SK-N-SH (cell line): ENCODE measurements around the gene TMEM192. TPM values are rescaled to one million over a fixed set of nuclear protein-coding genes. Genes with fewer than 3 reads are reported as not detected.

ENCODE experiments used
- CTCF ChIA-PET: fragments of 300-600, 350-600 bp; formaldehyde crosslinking; extraction: SDS; loops from one replicate; lab custom pipeline; 2021; lab: Yijun Ruan, JAX
- POLR2A ChIA-PET: fragments of 350-600 bp; sonication (Branson Sonifier 250); formaldehyde crosslinking; extraction: SDS; loops from one replicate; lab custom pipeline; 2020; ENCODE audit warnings: antibody characterized with exemption, inconsistent platforms; lab: Yijun Ruan, JAX
- DNase-seq: peaks from one replicate; pipeline ENCODE4 v3.0.0; 2012
- H2AFZ ChIP-seq: fragments of 200-600 bp; sonication (generic); 2 replicates; pipeline ENCODE4 v1.8.1; 2016; ENCODE audit warnings: antibody characterized with exemption, mild to moderate bottlenecking, low read depth
- H3F3A ChIP-seq: fragments of 200-600 bp; sonication (generic); replicated peaks from 2 replicates; pipeline ENCODE3; 2016; ENCODE audit warnings: antibody characterized with exemption, mild to moderate bottlenecking; ENCODE audit not compliant: insufficient read depth
- H3K27ac ChIP-seq, 2 experiments: fragments of 200-500 bp in 1 of 2; fragments of 200-600 bp in 1 of 2; sonication (Bioruptor generic) in 1 of 2; sonication (generic), shearing (Covaris generic) in 1 of 2; 2 replicates each; pipeline versions ENCODE4 v1.5.1 to v1.6.1; 2014 to 2016; ENCODE audit warnings: low read depth in 2 of 2, inconsistent platforms in 1 of 2, low read length in 1 of 2, mild to moderate bottlenecking in 1 of 2, mixed read lengths in 1 of 2
- H3K27me3 ChIP-seq: fragments of 200-600 bp; sonication (generic), shearing (Covaris generic); 2 replicates; pipeline ENCODE4 v1.6.1; 2016; ENCODE audit warnings: mixed run types; ENCODE audit not compliant: insufficient read depth
- H3K36me3 ChIP-seq, 2 experiments: fragments of 200-500 bp in 1 of 2; fragments of 200-600 bp in 1 of 2; sonication (Bioruptor generic) in 1 of 2; sonication (generic) in 1 of 2; replicated peaks in 1 of 2; 2 replicates each; pipeline versions ENCODE3 to v1.5.1; 2014 to 2016; ENCODE audit warnings: low read length in 1 of 2, mild to moderate bottlenecking in 1 of 2; ENCODE audit not compliant: insufficient read depth in 2 of 2, control insufficient read depth in 1 of 2
- H3K4me1 ChIP-seq, 2 experiments: fragments of 200-500 bp in 1 of 2; fragments of 200-600 bp in 1 of 2; sonication (Bioruptor generic) in 1 of 2; sonication (generic), shearing (Covaris generic) in 1 of 2; 2 replicates each; pipeline versions ENCODE4 v1.5.1 to v1.6.1; 2014 to 2016; ENCODE audit warnings: low read depth in 1 of 2, low read length in 1 of 2, mixed run types in 1 of 2; ENCODE audit not compliant: insufficient read depth in 2 of 2, control insufficient read depth in 1 of 2
- H3K4me2 ChIP-seq: fragments of 200-600 bp; sonication (generic), shearing (Covaris generic); 2 replicates; pipeline ENCODE4 v1.6.1; 2017; ENCODE audit warnings: mixed run types
- H3K4me3 ChIP-seq, 2 experiments: fragments of 200-500 bp in 1 of 2; fragments of 200-600 bp in 1 of 2; sonication (Bioruptor generic) in 1 of 2; sonication (generic), shearing (Covaris generic) in 1 of 2; 2 replicates each; pipeline versions ENCODE4 v1.5.1 to v1.8.1; 2014 to 2016; ENCODE audit warnings: low read depth in 2 of 2, inconsistent platforms in 1 of 2, low read length in 1 of 2, mild to moderate bottlenecking in 1 of 2, mixed read lengths in 1 of 2, moderate library complexity in 1 of 2
- H3K79me2 ChIP-seq: fragments of 200-600 bp; sonication (generic); 2 replicates; pipeline ENCODE4 v1.8.1; 2017; ENCODE audit warnings: mild to moderate bottlenecking; ENCODE audit not compliant: insufficient read depth
- H3K9ac ChIP-seq: fragments of 200-600 bp; sonication (generic); 2 replicates; pipeline ENCODE4 v1.6.1; 2017; ENCODE audit warnings: mixed run types
- H3K9me2 ChIP-seq: fragments of 200-600 bp; sonication (generic); 2 replicates; pipeline ENCODE4 v1.6.1; 2017; ENCODE audit warnings: mixed run types
- H3K9me3 ChIP-seq: fragments of 200-600 bp; sonication (generic); 2 replicates; pipeline ENCODE4 v1.6.1; 2017; ENCODE audit warnings: mixed run types, mild to moderate bottlenecking, moderate library complexity
- H4K20me1 ChIP-seq: fragments of 200-600 bp; sonication (generic); 2 replicates; pipeline ENCODE4 v1.6.1; 2017; ENCODE audit warnings: mild to moderate bottlenecking, mixed run types; ENCODE audit not compliant: insufficient read depth
- EZH2phosphoT487 ChIP-seq: fragments of 200-600 bp; sonication (generic); IDR thresholded peaks from 2 replicates; pipeline ENCODE4 v1.6.1; 2017; ENCODE audit warnings: low read depth, mixed run types, mild to moderate bottlenecking, antibody characterized with exemption, moderate library complexity, borderline replicate concordance
- FOXJ3 ChIP-seq: sonication (generic); formaldehyde crosslinking; IDR thresholded peaks from 2 replicates; pipeline ENCODE4 v1.5.1; 2020; ENCODE audit warnings: mild to moderate bottlenecking, missing genetic modification reagents
- GATA2 ChIP-seq: sonication (generic); formaldehyde crosslinking; IDR thresholded peaks from 2 replicates; pipeline ENCODE4 v1.5.0; 2020; ENCODE audit warnings: mild to moderate bottlenecking, missing genetic modification reagents
- POLR2AphosphoS5 ChIP-seq: IDR thresholded peaks from 2 replicates; pipeline ENCODE4 v1.6.1; 2012; ENCODE audit warnings: low read depth, low read length
- RFX5 ChIP-seq: IDR thresholded peaks from 2 replicates; pipeline ENCODE4 v1.6.1; 2012; ENCODE audit warnings: mild to moderate bottlenecking, improper control_type of control experiment, low read length
- TAF1 ChIP-seq: IDR thresholded peaks from 2 replicates; pipeline ENCODE4 v1.6.1; 2012; ENCODE audit warnings: low read depth, mild to moderate bottlenecking, low read length, moderate library complexity, borderline replicate concordance
- TEAD4 ChIP-seq: IDR thresholded peaks from 2 replicates; pipeline ENCODE4 v1.4.0; 2012; ENCODE audit warnings: mild to moderate bottlenecking, borderline replicate concordance; ENCODE audit not compliant: insufficient read depth
- YY1 ChIP-seq: IDR thresholded peaks from 2 replicates; pipeline ENCODE4 v1.4.0; 2012; ENCODE audit warnings: low read depth, mild to moderate bottlenecking
- WGBS: methylation state at CpG from one replicate; pipeline ENCODE4 v1.1.6; 2017; ENCODE audit warnings: low lambda C conversion rate; 5-methylcytosine and 5-hydroxymethylcytosine counted together
- polyA plus RNA-seq, 3 experiments: library from polyadenylated mRNA; depleted of rRNA; stranded (reverse); fragments of >200 nt; gene quantifications; 2 replicates each; pipeline ENCODE4 v1.2.3, GENCODE V29; 2012
- TF ChIP-seq, protein P1 (sequence below): IDR thresholded peaks from 2 replicates; pipeline ENCODE4 v1.4.0; 2012; ENCODE audit warnings: low read depth
- TF ChIP-seq, protein P2 (sequence below): fragments of 150-350 bp; IDR thresholded peaks from 2 replicates; pipeline ENCODE4 v1.6.1; 2016; ENCODE audit warnings: mild to moderate bottlenecking, low read depth, low read length
- TF ChIP-seq, protein P3 (sequence below): IDR thresholded peaks from 2 replicates; pipeline ENCODE4; 2012
- TF ChIP-seq, protein P4 (sequence below): fragments of 200-600 bp; sonication (generic); IDR thresholded peaks from 2 replicates; pipeline ENCODE4 v1.6.1; 2017; ENCODE audit warnings: antibody characterized with exemption, mild to moderate bottlenecking, moderate library complexity

TMEM192 gene
- polyA plus RNA-seq, 1 of the 3 experiments (the other 2 are of a cell fraction) = 9.1 TPM

DNA sequence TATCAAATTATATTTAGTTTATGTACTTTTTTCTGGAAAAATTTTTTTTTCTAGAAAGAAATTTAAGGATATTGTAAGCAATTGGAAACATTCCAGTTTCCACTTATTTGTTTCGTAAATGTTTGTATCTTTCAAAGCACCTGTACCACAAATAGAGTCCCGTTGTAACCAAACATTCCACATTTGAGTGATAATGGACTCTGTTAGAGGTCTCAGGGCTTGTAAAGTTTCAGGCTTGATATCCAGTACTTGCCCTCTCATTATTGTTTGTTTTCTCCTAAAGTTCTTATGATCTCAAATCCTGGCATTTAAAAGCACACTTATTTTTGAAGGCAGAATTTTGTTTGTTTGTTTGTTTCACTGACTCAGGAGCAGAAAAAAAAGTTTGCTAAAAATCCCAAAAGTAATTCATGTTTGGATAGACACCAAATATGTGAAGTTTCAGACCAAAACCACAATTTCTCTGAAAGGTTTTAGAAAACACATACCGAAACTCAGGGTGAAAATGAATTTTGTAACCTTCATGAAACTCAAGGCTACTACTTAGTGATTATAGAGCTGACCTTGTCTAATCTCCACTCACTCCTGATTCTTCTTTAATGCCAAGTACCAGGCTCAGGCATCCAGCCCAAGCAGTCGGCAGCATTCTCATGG lies 5.7 kb upstream of the TMEM192 start (continued):
- TF ChIP-seq, protein P1, sequence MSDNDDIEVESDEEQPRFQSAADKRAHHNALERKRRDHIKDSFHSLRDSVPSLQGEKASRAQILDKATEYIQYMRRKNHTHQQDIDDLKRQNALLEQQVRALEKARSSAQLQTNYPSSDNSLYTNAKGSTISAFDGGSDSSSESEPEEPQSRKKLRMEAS = no peak
- TF ChIP-seq TEAD4 = no peak
- TF ChIP-seq, protein P2, sequence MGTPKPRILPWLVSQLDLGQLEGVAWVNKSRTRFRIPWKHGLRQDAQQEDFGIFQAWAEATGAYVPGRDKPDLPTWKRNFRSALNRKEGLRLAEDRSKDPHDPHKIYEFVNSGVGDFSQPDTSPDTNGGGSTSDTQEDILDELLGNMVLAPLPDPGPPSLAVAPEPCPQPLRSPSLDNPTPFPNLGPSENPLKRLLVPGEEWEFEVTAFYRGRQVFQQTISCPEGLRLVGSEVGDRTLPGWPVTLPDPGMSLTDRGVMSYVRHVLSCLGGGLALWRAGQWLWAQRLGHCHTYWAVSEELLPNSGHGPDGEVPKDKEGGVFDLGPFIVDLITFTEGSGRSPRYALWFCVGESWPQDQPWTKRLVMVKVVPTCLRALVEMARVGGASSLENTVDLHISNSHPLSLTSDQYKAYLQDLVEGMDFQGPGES = no peak

DNA sequence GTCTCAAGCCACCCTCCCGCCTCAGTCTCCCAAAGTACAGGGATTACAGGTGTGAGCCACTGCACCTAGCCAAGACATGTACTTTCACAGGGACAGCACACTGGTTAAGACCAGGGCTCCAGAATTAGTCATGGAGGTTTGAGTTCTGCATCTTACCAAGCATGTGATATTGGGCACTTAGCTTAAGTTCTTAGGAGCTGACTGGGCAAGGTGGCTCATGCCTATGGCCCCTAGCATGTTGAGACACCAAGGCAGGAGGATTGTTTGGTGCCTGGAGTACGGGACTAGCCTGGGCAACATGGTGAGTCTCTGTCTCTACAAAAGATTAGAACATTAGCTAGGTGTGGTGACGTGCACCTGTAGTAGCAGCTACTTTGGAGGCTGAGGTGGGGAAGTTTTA lies 2.6 kb upstream of the TMEM192 start:
- peaks cover 2 to 5% of the 10 kb centered on the region in 2 experiments; a peak in 3 of 4 replicates for H3K4me1 ChIP-seq
- H3K27ac ChIP-seq = no peak overlapping the region
- no peak overlapping the region for H3K9ac ChIP-seq
- POLR2A ChIA-PET = no interaction called here
- 74% methylated on average over 3 of the region's 3 CpGs for WGBS
- no peak for DNase-seq
- H3K4me2 ChIP-seq = no peak overlapping the region
- peaks cover 4% of the 10 kb centered on the region for H3F3A ChIP-seq
- no peaks in the 10 kb centered on the region for H3K9me2 ChIP-seq
- H3K79me2 ChIP-seq = peaks cover 4% of the 10 kb centered on the region; the same call in 1 of the 2 replicates
- no peaks in the 10 kb centered on the region for H3K36me3 ChIP-seq
- H3K27me3 ChIP-seq = no peaks in the 10 kb centered on the region
- no peaks in the 10 kb centered on the region for H4K20me1 ChIP-seq
- no peak overlapping the region for H2AFZ ChIP-seq
- CTCF ChIA-PET = interaction anchor here (1.3 to 3.1 kb wide), 3 partner anchors 16 to 228 kb away, joined by 3 to 15 read pairs (median 6); no protein-coding TSS in a partner anchor
- TF ChIP-seq TAF1 (no peak), EZH2phosphoT487 (no peak), GATA2 (no peak), YY1 (no peak), TEAD4 (no peak), FOXJ3 (CRISPR knock-in tag) (no peak), POLR2AphosphoS5 (no peak), RFX5 (no peak)
- TF ChIP-seq, protein P2 = no peak
- TF ChIP-seq, protein P3, sequence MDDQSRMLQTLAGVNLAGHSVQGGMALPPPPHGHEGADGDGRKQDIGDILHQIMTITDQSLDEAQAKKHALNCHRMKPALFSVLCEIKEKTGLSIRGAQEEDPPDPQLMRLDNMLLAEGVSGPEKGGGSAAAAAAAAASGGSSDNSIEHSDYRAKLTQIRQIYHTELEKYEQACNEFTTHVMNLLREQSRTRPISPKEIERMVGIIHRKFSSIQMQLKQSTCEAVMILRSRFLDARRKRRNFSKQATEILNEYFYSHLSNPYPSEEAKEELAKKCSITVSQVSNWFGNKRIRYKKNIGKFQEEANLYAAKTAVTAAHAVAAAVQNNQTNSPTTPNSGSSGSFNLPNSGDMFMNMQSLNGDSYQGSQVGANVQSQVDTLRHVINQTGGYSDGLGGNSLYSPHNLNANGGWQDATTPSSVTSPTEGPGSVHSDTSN = no peak
- TF ChIP-seq, protein P4, sequence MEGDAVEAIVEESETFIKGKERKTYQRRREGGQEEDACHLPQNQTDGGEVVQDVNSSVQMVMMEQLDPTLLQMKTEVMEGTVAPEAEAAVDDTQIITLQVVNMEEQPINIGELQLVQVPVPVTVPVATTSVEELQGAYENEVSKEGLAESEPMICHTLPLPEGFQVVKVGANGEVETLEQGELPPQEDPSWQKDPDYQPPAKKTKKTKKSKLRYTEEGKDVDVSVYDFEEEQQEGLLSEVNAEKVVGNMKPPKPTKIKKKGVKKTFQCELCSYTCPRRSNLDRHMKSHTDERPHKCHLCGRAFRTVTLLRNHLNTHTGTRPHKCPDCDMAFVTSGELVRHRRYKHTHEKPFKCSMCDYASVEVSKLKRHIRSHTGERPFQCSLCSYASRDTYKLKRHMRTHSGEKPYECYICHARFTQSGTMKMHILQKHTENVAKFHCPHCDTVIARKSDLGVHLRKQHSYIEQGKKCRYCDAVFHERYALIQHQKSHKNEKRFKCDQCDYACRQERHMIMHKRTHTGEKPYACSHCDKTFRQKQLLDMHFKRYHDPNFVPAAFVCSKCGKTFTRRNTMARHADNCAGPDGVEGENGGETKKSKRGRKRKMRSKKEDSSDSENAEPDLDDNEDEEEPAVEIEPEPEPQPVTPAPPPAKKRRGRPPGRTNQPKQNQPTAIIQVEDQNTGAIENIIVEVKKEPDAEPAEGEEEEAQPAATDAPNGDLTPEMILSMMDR = no peak
- TF ChIP-seq, protein P1 = no peak
- TF ChIP-seq, all 33 proteins: peak for 0
- Histone ChIP-seq H3K9me3 (no peaks in the 10 kb centered on the region; the same call in 1 of the 2 replicates), H3K4me3 (no peak overlapping the region)
